ENCODE results near the gene HTR6.
A peak's percentile ranks its signal among the peaks of the same experiment; 100 is the strongest.

Gene HTR6

GRCh38 chr1:19654886-19655717 is 9.6 kb upstream of the HTR6 start:
- no peak for FAIRE-seq
- DNase-seq (ENCODE audit: insufficient read length, low spot score), result no peak

- DNase-seq (ENCODE audit: insufficient read length, low spot score) (no peak), FAIRE-seq (no peak)
Measured at GRCh38 chr1:19655718-19656080, 9.0 kb upstream of the HTR6 start.

GRCh38 chr1:19656134-19656779 is 8.4 kb upstream of the HTR6 start:
- FAIRE-seq (no peak), DNase-seq (ENCODE audit: insufficient read length, low spot score) (no peak)

- DNase-seq (ENCODE audit: insufficient read length, low spot score), result no peak
- no peak for FAIRE-seq
Measured at GRCh38 chr1:19656780-19657466, 7.8 kb upstream of the HTR6 start.

GRCh38 chr1:19657511-19657910 is 7.2 kb upstream of the HTR6 start:
- FAIRE-seq, result no peak
- no peak for DNase-seq (ENCODE audit: insufficient read length, low spot score)

- FAIRE-seq (no peak), DNase-seq (ENCODE audit: insufficient read length, low spot score) (no peak)
Measured at GRCh38 chr1:19658186-19658585, 6.5 kb upstream of the HTR6 start.

GRCh38 chr1:19661721-19662228 is 2.9 kb upstream of the HTR6 start:
- FAIRE-seq (peak; percentile 85), DNase-seq (ENCODE audit: insufficient read length, low spot score) (no peak)

GRCh38 chr1:19662313-19662712 is 2.4 kb upstream of the HTR6 start:
- DNase-seq (ENCODE audit: insufficient read length, low spot score), result no peak
- FAIRE-seq, result no peak

- FAIRE-seq, result no peak
- DNase-seq (ENCODE audit: insufficient read length, low spot score), result no peak
Measured at GRCh38 chr1:19665186-19665495, 466 bp downstream of the HTR6 start.

- DNase-seq (ENCODE audit: insufficient read length, low spot score) (no peak), FAIRE-seq (no peak)
Measured at GRCh38 chr1:19665496-19666465, 1.1 kb downstream of the HTR6 start.

- FAIRE-seq, result no peak
- no peak for DNase-seq (ENCODE audit: insufficient read length, low spot score)
Measured at GRCh38 chr1:19668888-19669287, 4.2 kb downstream of the HTR6 start.

GRCh38 chr1:19670787-19671186 is 6.1 kb downstream of the HTR6 start:
- DNase-seq (ENCODE audit: insufficient read length, low spot score) (no peak), FAIRE-seq (no peak)

- DNase-seq (ENCODE audit: insufficient read length, low spot score) (no peak), FAIRE-seq (no peak)
Measured at GRCh38 chr1:19672237-19672636, 7.6 kb downstream of the HTR6 start.

- DNase-seq (ENCODE audit: insufficient read length, low spot score) (no peak), FAIRE-seq (no peak)
Measured at GRCh38 chr1:19675797-19676196, 11.1 kb downstream of the HTR6 start.

GRCh38 chr1:19676438-19676922 is 11.8 kb downstream of the HTR6 start:
- DNase-seq (ENCODE audit: insufficient read length, low spot score) (no peak), FAIRE-seq (no peak)

- DNase-seq (ENCODE audit: insufficient read length, low spot score) (no peak), FAIRE-seq (no peak)
Measured at GRCh38 chr1:19678493-19678892, 13.8 kb downstream of the HTR6 start.

GRCh38 chr1:19678931-19679453 is 14.3 kb downstream of the HTR6 start:
- no peak for FAIRE-seq

GRCh38 chr1:19679691-19680090 is 15.0 kb downstream of the HTR6 start:
- FAIRE-seq (no peak), DNase-seq (ENCODE audit: insufficient read length, low spot score) (no peak)

More at GRCh38 chr1:19678931-19679453, 14.3 kb downstream of the HTR6 start:
- no peak for DNase-seq (ENCODE audit: insufficient read length, low spot score)

GRCh38 chr1:19680644-19681043 is 16.0 kb downstream of the HTR6 start:
- no peak for DNase-seq (ENCODE audit: insufficient read length, low spot score)
- no peak for FAIRE-seq

GRCh38 chr1:19682257-19682656 is 17.6 kb downstream of the HTR6 start:
- FAIRE-seq (no peak), DNase-seq (ENCODE audit: insufficient read length, low spot score) (no peak)
